HG03439 (cell line): ENCODE measurements around the gene TMED3.

Source experiments
- ATAC-seq: cut with Tn5 transposase; IDR thresholded peaks from one replicate; pipeline ENCODE4 v1.9.1; 2021; ENCODE audit warnings: mild to moderate bottlenecking, moderate library complexity; ENCODE audit not compliant: unreplicated experiment

The TMED3 gene

DNA sequence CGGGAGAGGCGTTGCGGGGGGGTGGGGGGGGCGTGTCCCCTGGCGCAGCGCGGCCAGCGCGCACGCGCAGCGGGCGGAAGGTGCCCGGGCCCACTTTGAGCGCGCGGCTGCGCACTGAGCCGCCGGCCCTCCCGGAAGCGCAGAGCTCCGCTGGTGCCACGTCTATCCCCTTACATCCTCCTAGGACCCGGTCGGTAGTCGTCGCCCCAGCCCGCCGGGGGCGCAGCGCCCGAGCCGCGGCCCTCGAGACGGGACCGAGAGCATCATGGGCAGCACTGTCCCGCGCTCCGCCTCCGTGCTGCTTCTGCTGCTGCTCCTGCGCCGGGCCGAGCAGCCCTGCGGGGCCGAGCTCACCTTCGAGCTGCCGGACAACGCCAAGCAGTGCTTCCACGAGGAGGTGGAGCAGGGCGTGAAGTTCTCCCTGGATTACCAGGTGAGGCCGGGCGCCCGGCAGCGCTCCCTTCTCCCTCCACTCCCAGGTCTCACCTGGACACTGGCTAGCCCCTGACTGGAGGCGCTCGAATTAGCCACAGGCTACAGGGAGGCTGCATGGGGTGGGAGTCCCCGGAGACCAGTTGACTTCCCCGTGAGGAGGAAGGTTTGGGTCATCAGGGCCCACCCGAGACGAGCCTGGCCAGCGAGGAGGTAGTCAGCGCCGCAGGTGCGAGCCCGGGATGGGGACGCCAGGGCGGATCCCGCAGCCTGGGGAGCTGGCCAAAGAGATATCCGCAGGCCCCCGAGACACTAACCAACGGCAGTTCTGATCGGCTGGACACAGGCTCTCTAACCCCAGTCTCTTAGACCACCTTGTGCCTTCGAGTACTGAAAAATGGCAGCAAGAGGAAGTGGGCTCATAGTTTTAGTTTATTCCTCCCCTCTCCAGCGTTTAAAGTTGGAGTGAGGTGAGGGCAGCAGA is at the start of gene TMED3:
Gene TMED3 (plus strand): TSS at position 128 of the 916 bp plus-strand sequence. CDS start 138 bp downstream, at position 266.
- ATAC-seq, result peak; percentile 92

DNA sequence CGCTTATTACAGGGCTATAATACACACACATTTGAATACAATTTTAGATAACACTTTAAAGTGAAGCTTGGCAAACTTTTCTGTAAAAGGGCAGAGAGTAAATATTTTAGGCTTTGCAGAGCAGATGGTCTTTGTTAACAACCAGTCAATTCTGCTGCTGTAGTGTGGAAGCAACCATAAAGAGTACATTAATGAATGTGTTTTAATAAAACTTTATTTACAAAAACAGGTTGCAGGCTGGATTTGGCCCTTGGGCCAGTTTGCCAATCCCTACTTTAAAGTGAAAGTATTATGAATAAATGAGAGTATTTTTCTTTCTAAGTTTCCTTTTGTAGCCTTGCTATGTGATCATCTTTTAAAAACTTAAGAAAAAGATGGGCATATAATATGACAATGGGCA is 49.1 kb upstream of the TMED3 start:
- ATAC-seq, result no peak

DNA sequence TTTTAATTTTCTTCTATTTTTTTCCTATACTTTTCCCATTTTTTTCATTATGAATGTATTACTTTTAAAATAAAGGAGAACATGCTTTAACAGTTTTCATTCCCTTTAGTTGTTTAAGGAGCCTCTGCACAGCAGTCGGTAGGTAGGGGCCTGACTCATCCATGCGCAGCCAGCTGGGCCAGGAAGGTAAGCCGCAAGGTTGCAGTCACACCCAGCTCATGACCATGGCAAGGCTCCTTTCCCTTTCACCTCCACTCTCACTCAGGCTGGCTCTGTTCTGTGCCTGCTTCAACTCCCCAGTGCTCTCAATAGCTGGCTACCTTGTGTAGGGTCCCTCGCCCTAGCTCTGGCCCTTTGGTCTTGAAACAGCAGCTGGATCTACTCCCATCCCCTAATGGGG is 45.7 kb upstream of the TMED3 start:
- ATAC-seq, result no peak

DNA sequence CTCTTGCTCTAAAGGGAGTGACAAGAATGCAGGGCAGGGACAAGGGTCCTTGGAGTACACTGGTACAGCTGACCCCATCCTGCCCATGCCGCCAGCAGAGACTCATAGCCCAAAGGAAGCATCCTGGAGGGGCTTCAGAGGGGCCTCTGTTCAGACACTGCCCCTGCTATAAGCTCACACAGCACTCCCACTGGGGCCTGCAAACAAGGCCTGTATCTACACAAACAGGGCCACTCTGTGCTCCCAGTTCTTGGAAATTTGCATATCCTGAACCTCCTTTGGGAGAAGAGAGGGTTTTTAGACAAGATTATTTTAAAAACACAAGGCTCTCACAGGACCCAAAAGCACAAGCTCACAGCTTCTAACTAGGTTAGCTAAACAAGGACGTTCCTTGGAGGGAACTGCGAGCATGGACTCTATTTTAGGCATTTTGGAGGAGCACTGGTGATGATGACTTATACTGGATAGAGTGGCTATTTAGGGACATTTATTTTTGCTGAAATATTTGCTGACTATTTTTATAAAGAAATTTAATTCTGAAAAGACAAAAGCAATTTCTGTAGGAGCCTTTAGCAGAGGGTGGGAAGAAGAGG is 44.8 kb upstream of the TMED3 start:
- no peak for ATAC-seq

DNA sequence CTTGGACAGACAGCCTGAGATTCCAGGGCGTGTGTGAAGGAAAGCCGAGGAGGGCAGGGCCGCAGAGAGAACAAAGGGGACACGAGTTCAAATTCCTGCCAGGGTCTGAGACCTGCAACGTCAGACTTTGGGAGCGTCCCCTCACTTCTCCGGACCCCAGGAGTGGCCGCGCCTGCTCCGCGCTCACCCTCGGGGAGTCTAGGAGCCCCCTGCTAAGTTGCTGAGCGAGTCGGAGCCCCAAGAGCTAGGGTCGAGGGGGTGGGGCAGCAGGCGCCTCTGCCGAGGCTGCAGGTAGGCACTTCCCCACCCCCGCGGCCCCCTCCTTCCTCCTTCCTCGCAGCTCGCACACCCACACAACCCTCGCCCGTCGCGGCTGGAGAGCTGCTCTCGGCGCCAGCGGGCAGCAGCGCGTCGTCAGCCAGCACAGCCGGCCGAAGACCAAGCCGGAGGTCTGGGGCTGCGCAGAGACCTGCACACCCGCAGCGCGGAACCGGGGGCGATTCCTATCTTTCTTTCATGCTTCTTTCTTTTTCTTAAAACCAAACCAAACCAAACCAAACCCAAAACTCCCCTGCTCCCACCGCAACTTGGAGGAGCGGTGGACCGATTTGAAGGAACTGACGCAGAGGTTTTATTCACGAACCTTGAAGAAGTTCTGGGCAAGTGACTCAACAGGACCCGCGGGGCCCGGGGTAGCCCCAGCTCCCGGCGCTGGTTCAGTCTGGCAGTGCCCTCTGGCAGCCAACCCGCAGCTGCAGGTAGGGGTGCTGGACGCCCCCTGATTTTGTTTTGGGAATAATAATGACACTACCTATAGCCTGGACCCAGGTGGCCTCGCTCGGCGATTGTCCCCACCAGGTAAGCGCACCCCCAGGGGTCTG is 28.3 kb upstream of the TMED3 start, which contains the start of gene ANKRD34C:
Gene ANKRD34C (plus strand): TSS at position 352 of the 881 bp plus-strand sequence. CDS start 10,563 bp downstream, outside the sequence.
- ATAC-seq, result no peak

DNA sequence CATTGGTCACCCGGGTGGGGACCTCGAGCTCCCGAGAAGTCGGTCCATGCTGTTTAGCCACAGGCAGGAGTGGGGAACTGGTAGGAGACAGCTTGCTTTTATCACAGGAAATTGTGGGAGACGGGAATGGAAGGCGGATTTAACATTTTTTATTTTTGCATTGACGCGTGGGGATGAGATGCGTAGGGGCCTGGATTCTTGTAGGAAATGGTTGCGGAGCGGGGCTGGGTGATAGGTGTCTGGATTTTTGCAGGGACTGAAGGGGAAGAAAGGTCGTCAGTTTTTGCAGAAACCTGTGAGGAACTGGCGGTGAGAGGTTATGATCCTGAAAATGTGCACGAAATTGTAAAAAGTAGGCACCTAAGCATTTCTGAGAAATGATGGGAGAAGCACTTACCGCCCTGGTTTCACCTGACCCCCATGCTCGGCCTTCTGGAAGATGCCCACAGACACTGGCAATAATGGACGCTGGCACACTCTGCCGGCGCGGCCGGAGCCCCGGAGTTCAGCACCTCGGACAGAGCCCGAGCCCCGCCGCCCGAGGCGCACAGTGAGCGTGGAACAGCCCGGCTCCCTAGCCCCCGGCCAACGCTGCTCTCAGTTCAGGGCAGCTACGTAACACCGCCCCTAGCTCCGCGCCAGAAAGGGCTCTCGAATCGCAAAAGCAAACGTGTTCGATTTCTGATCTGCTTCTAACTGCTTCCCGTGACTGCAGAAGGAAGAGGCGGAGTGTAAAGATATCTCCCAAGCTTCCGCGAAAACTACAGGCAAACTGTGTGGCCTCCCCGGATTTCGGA is 27.5 kb upstream of the TMED3 start:
- no peak for ATAC-seq

DNA sequence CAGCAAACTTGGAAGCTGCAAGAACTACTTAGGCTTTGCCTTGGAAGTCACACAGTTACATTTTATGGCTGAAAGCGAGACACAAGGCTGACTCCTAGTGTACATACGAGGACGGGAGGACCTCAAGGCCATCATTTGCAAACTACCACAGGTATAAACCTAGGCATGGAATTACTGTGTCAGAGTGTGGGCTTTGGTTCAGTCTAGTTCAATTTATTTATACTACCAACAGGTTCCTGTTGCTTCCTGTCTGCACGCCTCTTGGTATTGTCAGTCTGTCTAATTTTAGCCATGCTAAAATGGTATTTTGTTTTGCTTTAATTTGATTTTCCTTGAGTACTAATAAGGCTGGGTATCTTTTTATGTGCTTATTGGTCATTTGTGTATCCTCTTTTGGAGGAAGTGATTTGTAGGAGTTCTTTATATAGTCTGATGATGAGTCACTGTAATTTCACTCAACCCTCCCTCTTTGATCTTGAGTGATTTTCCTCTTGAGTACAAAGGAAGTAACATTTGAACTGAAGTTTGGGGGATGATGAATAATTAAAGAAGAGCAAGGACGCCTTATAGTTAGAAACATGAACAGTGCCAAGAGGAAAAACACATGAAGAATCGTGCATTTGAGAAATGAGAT is 20.2 kb upstream of the TMED3 start:
- no peak for ATAC-seq

DNA sequence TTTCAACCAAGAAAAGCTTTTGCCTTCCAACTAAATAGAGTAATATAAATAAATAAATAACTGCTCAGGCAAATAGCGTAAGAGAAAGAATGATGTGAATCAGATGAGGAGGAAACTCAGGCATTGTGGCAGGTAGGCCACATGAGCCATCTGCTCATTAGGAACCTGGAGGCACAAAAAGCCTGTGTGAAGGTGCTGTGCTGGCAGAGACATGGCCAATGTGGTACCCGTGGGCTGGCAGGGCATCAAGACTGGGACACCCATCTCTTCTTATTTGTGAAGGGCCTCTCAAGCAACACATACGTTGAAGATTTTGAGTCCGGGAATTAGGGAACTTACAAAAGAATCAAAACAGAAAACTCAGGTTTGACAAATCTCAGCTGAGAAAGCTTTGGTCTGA is 18.9 kb upstream of the TMED3 start:
- no peak for ATAC-seq

DNA sequence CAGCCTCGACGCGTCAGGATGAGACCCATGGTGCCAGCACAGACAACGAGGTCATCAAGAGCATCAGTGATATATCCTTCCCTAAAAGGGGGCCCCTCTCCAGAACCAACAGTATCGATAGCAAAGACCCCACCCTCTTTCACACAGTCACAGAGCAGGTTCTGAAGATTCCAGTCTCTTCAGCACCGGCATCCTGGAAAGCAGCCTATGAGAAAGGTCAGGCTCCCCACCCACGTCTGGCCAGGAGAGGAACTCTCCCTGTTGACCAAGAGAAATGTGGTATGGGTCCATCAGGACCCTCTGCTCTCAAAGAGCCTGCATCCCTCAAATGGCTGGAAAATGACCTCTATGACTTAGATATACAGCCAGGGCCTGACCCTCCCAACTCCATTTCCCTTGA is 16.8 kb upstream of the TMED3 start:
- no peak for ATAC-seq

DNA sequence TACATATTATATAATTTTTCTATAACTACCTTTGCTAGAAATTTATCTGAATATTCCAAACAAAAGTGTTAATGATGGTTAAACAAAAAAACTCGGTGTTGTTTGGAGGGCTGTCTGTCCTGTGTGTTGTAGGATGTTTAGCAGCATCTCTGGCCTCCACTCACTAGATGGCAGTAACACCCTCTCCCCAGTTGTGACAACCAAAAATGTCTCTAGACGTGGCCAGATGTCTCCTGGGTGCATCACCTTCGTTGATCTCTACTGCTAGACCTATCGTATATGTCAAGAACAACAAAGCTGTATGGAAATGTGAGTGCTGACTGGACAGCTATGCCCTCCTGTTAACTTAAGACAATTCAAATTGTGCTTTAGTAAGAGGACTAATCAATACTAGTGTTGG is 14.3 kb upstream of the TMED3 start:
- no peak for ATAC-seq

DNA sequence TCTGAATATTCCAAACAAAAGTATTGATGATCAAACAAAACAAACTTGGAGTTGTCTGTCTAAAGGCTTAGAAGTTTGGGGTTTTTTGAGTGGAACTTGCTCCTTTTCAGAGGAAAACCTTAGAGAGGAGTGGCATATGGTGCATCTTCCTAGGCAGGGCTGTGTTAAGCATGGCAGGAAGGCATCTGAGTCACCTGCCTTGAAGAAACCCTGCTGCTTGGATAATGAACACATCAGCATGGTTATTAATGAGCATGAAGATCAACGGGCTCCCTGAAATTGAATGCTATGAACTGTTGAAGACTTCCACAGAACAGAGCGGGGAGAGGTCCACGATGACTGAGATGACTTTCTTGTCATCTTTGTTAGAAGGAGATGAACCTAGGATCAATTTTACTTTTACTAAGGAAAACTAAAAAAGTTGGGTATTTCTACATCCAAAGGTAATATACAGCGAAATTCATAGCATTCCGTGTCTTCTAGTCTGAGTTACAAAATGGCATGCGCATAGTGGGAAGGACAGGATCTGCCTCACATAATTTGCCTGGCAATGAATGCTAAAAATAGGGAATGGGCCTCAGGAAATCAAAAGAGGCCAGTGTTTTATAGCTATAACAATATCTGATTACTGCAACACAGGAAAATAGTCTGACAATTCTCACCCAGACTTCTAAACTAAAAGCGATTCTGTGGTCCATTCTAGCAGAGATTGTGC is 11.6 kb upstream of the TMED3 start:
- no peak for ATAC-seq

DNA sequence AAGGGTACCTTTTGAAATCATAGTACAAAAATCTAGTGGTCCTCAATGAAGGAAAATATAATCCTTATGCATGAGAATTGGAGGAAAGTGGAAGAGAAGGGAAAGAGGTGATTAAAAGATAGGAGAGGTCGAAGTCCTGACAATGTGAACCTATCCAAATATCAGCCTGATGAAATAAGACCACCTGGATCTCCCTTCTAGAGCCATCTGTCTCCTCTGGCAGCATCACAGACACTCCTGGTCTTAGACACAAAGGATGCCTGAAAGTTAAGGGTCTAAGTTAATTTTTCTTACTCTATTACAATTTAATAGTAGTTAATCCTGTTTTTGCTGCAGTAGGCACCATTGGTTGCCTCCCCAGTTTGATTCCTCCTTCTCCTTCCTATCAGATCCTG is 11.1 kb upstream of the TMED3 start:
- ATAC-seq, result no peak

DNA sequence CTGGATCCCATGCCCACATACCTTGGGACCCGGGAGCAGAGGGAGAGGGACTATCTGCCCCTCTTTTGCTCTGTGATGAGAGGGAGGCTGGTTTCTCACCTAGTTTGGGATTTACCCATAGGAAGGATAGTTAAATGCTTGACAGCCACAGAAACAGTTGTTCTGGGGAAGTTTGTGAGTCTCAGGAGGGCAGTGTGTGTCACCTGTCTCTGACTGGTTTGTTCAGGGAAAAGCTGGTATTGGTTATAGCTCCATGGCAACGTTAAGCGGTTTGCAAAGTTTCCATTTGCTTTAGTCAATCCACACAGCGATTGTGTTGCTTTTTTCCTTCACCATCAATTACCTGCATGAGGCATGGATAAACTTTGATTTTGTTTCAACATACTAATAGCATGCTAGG is 3.7 kb upstream of the TMED3 start:
- no peak for ATAC-seq

DNA sequence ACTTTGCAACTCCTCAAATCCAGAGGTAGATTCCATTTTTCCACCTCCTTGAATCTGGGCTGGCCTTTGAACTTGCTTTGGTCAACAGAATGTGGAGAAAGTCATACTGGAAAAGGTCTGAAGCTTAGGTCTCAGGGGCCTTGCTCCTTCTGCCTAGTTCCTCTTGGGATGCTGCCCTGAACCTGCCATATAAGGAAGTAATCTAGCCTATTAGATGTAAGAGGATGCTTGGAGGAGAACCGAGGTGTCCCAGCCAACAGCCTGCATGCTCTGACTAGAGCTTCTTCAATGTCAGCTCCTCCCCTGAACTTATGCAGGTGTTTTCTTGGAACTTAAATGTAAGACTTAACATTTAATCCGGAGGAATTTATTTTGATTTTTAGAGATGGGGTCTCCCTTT is 2.0 kb upstream of the TMED3 start:
- no peak for ATAC-seq

DNA sequence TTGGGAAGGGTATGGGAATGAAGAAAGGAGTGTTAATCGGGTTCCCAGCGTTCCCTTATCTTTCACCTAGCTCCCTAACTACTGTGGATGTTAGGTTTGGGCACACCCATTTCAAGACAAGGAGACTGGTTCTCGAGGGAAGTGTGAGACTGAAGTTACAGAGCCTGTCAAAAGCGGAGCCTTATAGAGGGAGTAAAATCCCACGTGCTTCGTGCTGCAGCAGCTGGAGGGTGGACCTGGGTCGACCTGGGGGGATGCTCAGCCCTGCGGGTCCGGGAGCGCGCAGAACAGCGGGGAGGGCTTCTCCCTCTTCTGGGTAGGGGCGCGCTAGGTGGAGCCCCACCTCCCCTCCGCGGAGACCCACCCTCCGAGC is 314 bp upstream of the TMED3 start:
- ATAC-seq, result peak; percentile 26

DNA sequence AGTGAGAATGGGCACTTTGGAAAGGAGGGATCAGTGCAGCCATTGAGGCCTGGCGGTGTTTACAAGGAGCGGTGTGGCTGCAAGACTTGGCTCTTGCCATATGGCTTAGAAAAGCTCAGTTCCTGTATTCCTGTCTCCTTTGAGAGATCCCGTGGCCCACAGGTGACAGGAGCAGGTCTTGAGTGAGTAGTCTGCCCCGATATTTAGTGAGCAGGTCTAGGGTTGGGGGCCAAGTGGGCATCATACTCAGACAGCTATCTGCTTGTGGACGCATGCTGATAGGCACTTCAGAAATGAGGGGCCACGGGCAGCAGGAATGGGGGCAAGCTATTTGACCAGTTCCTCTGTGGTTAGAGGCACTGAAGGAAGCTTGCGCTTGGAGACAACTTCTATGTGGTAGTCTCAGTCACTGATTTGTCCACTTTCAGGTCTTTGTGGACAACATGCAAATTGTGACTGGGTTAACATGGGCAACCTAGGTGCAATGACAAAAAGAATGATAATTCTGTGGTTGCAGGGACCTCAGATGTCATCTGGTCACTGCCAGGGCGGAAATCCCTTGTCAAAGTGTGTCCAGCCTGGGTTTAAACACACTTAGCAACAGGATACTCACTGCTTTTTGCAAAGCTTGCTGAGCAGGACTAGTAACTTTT is 1.1 kb downstream of the TMED3 start:
- ATAC-seq, result no peak

DNA sequence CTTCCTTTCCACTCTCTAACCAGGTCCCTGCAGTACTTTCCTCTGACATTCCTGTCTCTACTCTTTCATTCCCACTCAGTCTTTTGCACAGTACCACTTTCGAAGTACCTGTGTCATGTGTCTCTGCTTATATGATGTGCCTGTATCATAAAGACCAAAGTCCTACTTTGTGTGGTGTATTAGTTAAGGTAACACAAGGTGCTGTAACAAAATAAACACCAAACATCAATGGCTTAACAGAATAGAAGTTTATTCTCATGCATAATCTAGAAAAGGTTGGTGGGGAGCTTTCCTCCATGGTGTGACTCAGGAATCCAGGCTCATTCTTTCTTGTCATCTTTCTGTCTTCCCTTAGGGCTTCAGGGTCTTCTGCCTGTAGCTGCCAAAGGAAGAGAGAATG is 3.3 kb downstream of the TMED3 start:
- ATAC-seq, result no peak

DNA sequence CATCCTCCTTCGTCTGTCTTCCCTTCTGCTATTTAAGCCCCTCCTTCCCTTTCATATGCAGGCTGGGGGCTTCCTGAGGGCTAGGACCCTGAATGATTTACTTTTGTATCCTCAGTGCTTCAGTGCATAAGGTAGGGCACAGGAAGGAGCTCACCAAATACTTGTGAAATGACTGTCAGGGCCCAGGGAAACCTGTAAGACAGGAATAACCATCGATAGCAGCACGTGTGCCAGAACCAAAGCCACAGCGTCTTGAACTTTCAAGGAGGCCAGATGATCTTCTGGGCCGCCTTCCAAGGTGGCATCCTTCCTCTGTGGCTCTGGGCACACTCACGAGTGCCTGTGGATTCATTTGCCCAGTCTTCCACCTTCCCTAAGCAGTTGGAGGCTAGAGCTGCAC is 3.9 kb downstream of the TMED3 start:
- no peak for ATAC-seq
